Measurements from ENCODE around the gene SPR.

- peak; percentile 48 for TF ChIP-seq CTCF (tag by site-specific recombination; IDR thresholded peaks at IDR 0.05)
- TF ChIP-seq, protein P1, sequence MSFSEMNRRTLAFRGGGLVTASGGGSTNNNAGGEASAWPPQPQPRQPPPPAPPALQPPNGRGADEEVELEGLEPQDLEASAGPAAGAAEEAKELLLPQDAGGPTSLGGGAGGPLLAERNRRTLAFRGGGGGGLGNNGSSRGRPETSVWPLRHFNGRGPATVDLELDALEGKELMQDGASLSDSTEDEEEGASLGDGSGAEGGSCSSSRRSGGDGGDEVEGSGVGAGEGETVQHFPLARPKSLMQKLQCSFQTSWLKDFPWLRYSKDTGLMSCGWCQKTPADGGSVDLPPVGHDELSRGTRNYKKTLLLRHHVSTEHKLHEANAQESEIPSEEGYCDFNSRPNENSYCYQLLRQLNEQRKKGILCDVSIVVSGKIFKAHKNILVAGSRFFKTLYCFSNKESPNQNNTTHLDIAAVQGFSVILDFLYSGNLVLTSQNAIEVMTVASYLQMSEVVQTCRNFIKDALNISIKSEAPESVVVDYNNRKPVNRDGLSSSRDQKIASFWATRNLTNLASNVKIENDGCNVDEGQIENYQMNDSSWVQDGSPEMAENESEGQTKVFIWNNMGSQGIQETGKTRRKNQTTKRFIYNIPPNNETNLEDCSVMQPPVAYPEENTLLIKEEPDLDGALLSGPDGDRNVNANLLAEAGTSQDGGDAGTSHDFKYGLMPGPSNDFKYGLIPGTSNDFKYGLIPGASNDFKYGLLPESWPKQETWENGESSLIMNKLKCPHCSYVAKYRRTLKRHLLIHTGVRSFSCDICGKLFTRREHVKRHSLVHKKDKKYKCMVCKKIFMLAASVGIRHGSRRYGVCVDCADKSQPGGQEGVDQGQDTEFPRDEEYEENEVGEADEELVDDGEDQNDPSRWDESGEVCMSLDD (tag by site-specific recombination; IDR thresholded peaks at IDR 0.05) = no peak
- no peak for TF ChIP-seq ZFP69B (tag by site-specific recombination; IDR thresholded peaks at IDR 0.05)
- TF ChIP-seq ZNF768 (tag by site-specific recombination; IDR thresholded peaks at IDR 0.05) = no peak
- TF ChIP-seq ZNF704 (tag by site-specific recombination; IDR thresholded peaks at IDR 0.05) = no peak
- TF ChIP-seq ZNF302 (tag by site-specific recombination; IDR thresholded peaks at IDR 0.05; ENCODE audit: low read depth) = no peak
- no peak for TF ChIP-seq PBX3 (CRISPR knock-in tag; IDR thresholded peaks at IDR 0.05)
- TF ChIP-seq SP2 (tag by site-specific recombination; IDR thresholded peaks at IDR 0.05) = no peak
These were observed 27.4 kb upstream of the SPR start for GRCh38 chr2:72859831-72860262.

Data from HEK293 (cell line).